ENCODE results near the gene MYO3B. TPM values are rescaled to one million over a fixed set of nuclear protein-coding genes. Genes with fewer than 3 reads are reported as not detected.

Gene MYO3B
- total RNA-seq, 1 donor: 0.09 TPM

GRCh38 chr2:170681311-170681710 lies 503.4 kb downstream of the MYO3B start:
- no peak overlapping the region for H3K4me3 ChIP-seq (ENCODE audit: low read depth, low read length)
- no peak for TF ChIP-seq CTCF (IDR thresholded peaks at IDR 0.05; ENCODE audit: insufficient read depth, low read length)
- no peak for DNase-seq (ENCODE audit: low read depth)

- H3K4me3 ChIP-seq (ENCODE audit: low read depth, low read length): no peak overlapping the region
- TF ChIP-seq CTCF (IDR thresholded peaks at IDR 0.05; ENCODE audit: insufficient read depth, low read length): no peak
- no peak for DNase-seq (ENCODE audit: low read depth)
Observed at GRCh38 chr2:170685591-170685990, 507.6 kb downstream of the MYO3B start.

- H3K4me3 ChIP-seq (ENCODE audit: low read depth, low read length): no peak overlapping the region
- TF ChIP-seq CTCF (IDR thresholded peaks at IDR 0.05; ENCODE audit: insufficient read depth, low read length): no peak
- no peak for DNase-seq (ENCODE audit: low read depth)
Observed at GRCh38 chr2:170689481-170689880, 511.5 kb downstream of the MYO3B start.

GRCh38 chr2:170690640-170691039 lies 512.7 kb downstream of the MYO3B start:
- H3K4me3 ChIP-seq (ENCODE audit: low read depth, low read length): no peak overlapping the region

GRCh38 chr2:170694316-170694715 lies 516.4 kb downstream of the MYO3B start:
- no peak for TF ChIP-seq CTCF (IDR thresholded peaks at IDR 0.05; ENCODE audit: insufficient read depth, low read length)
- DNase-seq (ENCODE audit: low read depth): no peak
- H3K4me3 ChIP-seq (ENCODE audit: low read depth, low read length): no peak overlapping the region

More at GRCh38 chr2:170690640-170691039, 512.7 kb downstream of the MYO3B start:
- no peak for TF ChIP-seq CTCF (IDR thresholded peaks at IDR 0.05; ENCODE audit: insufficient read depth, low read length)
- DNase-seq (ENCODE audit: low read depth): no peak

- no peak for TF ChIP-seq CTCF (IDR thresholded peaks at IDR 0.05; ENCODE audit: insufficient read depth, low read length)
- H3K4me3 ChIP-seq (ENCODE audit: low read depth, low read length): no peak overlapping the region
Observed at GRCh38 chr2:170695521-170696410, 517.8 kb downstream of the MYO3B start.

More at GRCh38 chr2:170695521-170696410, 517.8 kb downstream of the MYO3B start:
- no peak for DNase-seq (ENCODE audit: low read depth)

Data from fibroblast of the aortic adventitia (primary cell).